ENCODE data around the gene ANKS1A. TPM values are rescaled to one million over a fixed set of nuclear protein-coding genes. Genes with fewer than 3 reads are reported as not detected.

Gene ANKS1A
- total RNA-seq, 1 experiment from 2014 or later = 28.5 TPM

DNA sequence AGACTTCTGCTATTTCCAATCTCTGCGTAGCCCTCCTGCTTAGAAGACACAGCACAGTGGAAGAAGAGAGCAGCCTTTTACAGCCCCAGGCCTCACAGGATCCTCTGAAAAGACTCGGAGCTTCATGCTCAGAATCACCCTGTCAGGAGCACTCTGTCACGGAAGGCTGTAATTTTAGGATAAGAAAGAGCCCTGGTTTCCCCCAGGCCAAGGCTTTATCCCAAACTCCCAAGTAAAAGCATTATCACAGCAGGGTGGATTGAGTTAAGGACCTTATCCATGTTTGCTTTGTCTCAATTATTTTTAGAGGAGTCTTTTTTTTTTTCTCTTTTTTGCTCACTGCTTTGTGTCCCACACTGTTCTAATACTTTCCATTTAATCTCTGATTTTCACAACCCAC is 39.2 kb downstream of the ANKS1A start:
- Histone ChIP-seq H4K20me1 (ENCODE audit: insufficient read depth) (peaks cover 19% of the 10 kb centered on the region; the same call in 1 of the 2 replicates), H3F3A (ENCODE audit: insufficient read depth, low read depth) (no peaks in the 10 kb centered on the region), H3K9me2 (ENCODE audit: insufficient read depth) (no peaks in the 10 kb centered on the region), H3K27me3 (ENCODE audit: insufficient read depth, low read depth) (no peaks in the 10 kb centered on the region), H3K79me2 (ENCODE audit: low read depth) (peaks cover 25% of the 10 kb centered on the region; the same call in 1 of the 2 replicates), H2AFZ (no peak overlapping the region), H3K27ac (no peak overlapping the region), H3K9me3 (ENCODE audit: insufficient read depth, low read depth) (no peaks in the 10 kb centered on the region), H3K4me2 (no peak overlapping the region), H3K4me1 (replicated peaks; ENCODE audit: insufficient read depth) (0 out of 2 replicates have a peak, but pooled peaks cover 7% of the 10 kb centered on the region), H3K36me3 (ENCODE audit: low read depth) (peaks cover 5% of the 10 kb centered on the region; the same call in 1 of the 2 replicates), H3K4me3 (no peak overlapping the region)
- CTCF ChIA-PET = no interaction called here
- TF ChIP-seq EZH2 (IDR thresholded peaks at IDR 0.05; ENCODE audit: low read depth) = no peak
- TF ChIP-seq, protein P1, sequence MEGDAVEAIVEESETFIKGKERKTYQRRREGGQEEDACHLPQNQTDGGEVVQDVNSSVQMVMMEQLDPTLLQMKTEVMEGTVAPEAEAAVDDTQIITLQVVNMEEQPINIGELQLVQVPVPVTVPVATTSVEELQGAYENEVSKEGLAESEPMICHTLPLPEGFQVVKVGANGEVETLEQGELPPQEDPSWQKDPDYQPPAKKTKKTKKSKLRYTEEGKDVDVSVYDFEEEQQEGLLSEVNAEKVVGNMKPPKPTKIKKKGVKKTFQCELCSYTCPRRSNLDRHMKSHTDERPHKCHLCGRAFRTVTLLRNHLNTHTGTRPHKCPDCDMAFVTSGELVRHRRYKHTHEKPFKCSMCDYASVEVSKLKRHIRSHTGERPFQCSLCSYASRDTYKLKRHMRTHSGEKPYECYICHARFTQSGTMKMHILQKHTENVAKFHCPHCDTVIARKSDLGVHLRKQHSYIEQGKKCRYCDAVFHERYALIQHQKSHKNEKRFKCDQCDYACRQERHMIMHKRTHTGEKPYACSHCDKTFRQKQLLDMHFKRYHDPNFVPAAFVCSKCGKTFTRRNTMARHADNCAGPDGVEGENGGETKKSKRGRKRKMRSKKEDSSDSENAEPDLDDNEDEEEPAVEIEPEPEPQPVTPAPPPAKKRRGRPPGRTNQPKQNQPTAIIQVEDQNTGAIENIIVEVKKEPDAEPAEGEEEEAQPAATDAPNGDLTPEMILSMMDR (conservative IDR thresholded peaks at IDR 0.05) = no peak
- no peak for DNase-seq
- BruUV-seq (replicated peaks) = no TSS peak
- POLR2A ChIA-PET (ENCODE audit: unreplicated experiment) = no interaction called here
- intact Hi-C loops (cut with micrococcal nuclease; ENCODE audit: unreplicated experiment) = no loop called here

DNA sequence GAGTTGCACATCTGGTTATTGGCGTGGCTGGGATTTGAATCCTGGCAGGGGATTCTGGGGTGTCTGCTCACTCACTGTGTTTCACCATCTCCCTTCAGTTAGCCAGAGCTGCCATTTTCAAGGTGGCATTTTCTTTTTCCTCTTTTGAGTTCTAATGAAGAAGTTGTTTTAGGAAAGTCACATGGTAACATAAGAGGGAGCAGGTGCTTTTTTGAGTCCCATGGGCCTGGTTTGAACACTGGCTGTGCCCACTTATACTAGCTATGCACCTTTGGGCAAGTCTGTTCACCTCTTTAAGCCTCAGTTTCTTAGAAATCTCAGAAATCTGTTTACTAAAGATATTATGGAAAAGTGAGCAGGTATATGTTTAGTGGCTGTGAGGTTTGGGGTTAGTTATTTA is 39.6 kb downstream of the ANKS1A start:
- Histone ChIP-seq H3K4me2 (no peak overlapping the region), H3K27me3 (ENCODE audit: insufficient read depth, low read depth) (no peaks in the 10 kb centered on the region), H3K9me3 (ENCODE audit: insufficient read depth, low read depth) (no peaks in the 10 kb centered on the region), H3K9me2 (ENCODE audit: insufficient read depth) (no peaks in the 10 kb centered on the region), H3K79me2 (ENCODE audit: low read depth) (peaks cover 25% of the 10 kb centered on the region; the same call in 1 of the 2 replicates), H3K36me3 (ENCODE audit: low read depth) (peaks cover 5% of the 10 kb centered on the region; the same call in 1 of the 2 replicates), H3F3A (ENCODE audit: insufficient read depth, low read depth) (no peaks in the 10 kb centered on the region), H3K4me3 (no peak overlapping the region), H3K27ac (no peak overlapping the region), H4K20me1 (ENCODE audit: insufficient read depth) (peaks cover 19% of the 10 kb centered on the region; the same call in 1 of the 2 replicates), H2AFZ (no peak overlapping the region), H3K4me1 (replicated peaks; ENCODE audit: insufficient read depth) (0 out of 2 replicates have a peak, but pooled peaks cover 7% of the 10 kb centered on the region)
- TF ChIP-seq EZH2 (IDR thresholded peaks at IDR 0.05; ENCODE audit: low read depth) = no peak
- TF ChIP-seq, protein P1 (conservative IDR thresholded peaks at IDR 0.05) = no peak
- ChIA-PET CTCF (no interaction called here), POLR2A (ENCODE audit: unreplicated experiment) (no interaction called here)
- DNase-seq = no peak
- no TSS peak for BruUV-seq (replicated peaks)
- intact Hi-C loops (cut with micrococcal nuclease; ENCODE audit: unreplicated experiment) = no loop called here

DNA sequence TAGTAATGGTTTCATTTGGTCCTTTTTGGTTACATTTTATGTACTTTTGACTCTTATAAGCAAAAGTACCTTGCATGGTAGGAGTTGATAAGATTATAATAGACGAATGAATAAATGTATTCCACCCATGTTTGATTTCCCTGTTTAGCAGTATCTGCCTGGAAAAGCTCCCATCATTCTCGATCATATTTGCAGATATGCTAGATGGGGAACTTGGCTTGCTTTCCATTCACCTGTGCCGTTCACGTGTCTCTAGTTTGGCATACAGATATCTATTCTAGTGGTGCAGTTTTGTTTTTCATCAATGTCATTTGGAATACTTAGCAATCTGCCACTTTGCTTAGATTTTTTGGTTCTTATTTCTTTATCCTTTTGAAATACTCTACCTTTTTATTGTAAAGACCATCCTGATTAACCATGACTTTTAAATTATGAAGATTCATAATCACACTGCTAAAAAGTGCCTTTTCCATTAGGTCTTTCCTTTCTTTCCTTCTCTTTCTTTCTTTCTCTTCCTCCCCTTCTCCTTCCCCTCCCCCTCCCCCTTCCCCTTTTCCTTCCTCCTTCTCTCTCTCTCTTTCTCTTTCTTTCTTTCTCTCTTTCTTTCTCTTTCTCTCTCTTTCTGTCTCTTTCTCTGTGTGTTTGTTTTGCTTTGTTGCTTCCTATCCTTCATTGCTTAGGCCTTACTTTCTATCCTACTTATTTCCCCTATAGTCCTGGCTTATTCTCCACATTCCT is 40.4 kb downstream of the ANKS1A start:
- Histone ChIP-seq H3K9me3 (ENCODE audit: insufficient read depth, low read depth) (no peaks in the 10 kb centered on the region), H3K27ac (no peak overlapping the region), H3K79me2 (ENCODE audit: low read depth) (peaks cover 27% of the 10 kb centered on the region; the same call in 1 of the 2 replicates), H3K36me3 (ENCODE audit: low read depth) (peaks cover 5% of the 10 kb centered on the region; the same call in 1 of the 2 replicates), H2AFZ (no peak overlapping the region), H3F3A (ENCODE audit: insufficient read depth, low read depth) (no peaks in the 10 kb centered on the region), H3K4me2 (no peak overlapping the region), H3K4me3 (no peak overlapping the region), H3K27me3 (ENCODE audit: insufficient read depth, low read depth) (no peaks in the 10 kb centered on the region), H3K9me2 (ENCODE audit: insufficient read depth) (no peaks in the 10 kb centered on the region), H4K20me1 (ENCODE audit: insufficient read depth) (peaks cover 19% of the 10 kb centered on the region; the same call in 1 of the 2 replicates), H3K4me1 (replicated peaks; ENCODE audit: insufficient read depth) (0 out of 2 replicates have a peak, but pooled peaks cover 7% of the 10 kb centered on the region)
- DNase-seq = no peak
- no TSS peak for BruUV-seq (replicated peaks)
- CTCF ChIA-PET = no interaction called here
- TF ChIP-seq EZH2 (IDR thresholded peaks at IDR 0.05; ENCODE audit: low read depth) = no peak
- TF ChIP-seq, protein P1 (conservative IDR thresholded peaks at IDR 0.05) = no peak
- POLR2A ChIA-PET (ENCODE audit: unreplicated experiment) = no interaction called here
- intact Hi-C loops (cut with micrococcal nuclease; ENCODE audit: unreplicated experiment) = no loop called here

Measured in PC-9 (cell line).